Measurements from ENCODE around the gene CYP2A6. TPM values are rescaled to one million over a fixed set of nuclear protein-coding genes. Genes with fewer than 3 reads are reported as not detected.

The CYP2A6 gene
- total RNA-seq, 2 experiments from 2014 or later = not detected

Other genes starting within 250 kb of the CYP2A6 start
- gene LTBP4, start 249.1 kb downstream of the CYP2A6 start, total RNA-seq = 100 to 1,000 TPM; 147 to 153 TPM
- gene NUMBL, start 159.8 kb downstream of the CYP2A6 start, total RNA-seq = 1 to 10 TPM; 6.2 to 9.2 TPM
- 10 to 100 TPM; 19.8 to 21.3 TPM for gene COQ8B, start 133.6 kb downstream of the CYP2A6 start, total RNA-seq
- 1 to 10 TPM; 4.4 to 4.7 TPM for gene ITPKC, start 133.3 kb downstream of the CYP2A6 start, total RNA-seq
- gene ACTMAP, start 100.0 kb downstream of the CYP2A6 start, total RNA-seq = 10 to 100 TPM; 23.0 to 25.0 TPM
- gene SNRPA, start 99.2 kb downstream of the CYP2A6 start, total RNA-seq = 100 to 1,000 TPM; 264 to 312 TPM
- gene MIA, start 74.9 kb downstream of the CYP2A6 start, total RNA-seq = not detected
- gene RAB4B, start 72.2 kb downstream of the CYP2A6 start, total RNA-seq = 10 to 100 TPM; 40.0 to 40.3 TPM
- 10 to 100 TPM; 80.0 to 83.7 TPM for gene EGLN2, start 51.3 kb downstream of the CYP2A6 start, total RNA-seq
- gene CYP2A7, start 31.8 kb upstream of the CYP2A6 start, total RNA-seq = not detected
- not detected for gene CYP2B6, start 140.8 kb upstream of the CYP2A6 start, total RNA-seq
- gene CYP2A13, start 238.0 kb upstream of the CYP2A6 start, total RNA-seq = not detected

All from activated naive CD4-positive, alpha-beta T cell treated with anti-CD3 and anti-CD28 coated beads for 36 hours (primary cell).